Activated T-helper 1 cell treated with anti-CD3 and anti-CD28 coated beads, Interleukin-12 subunit alpha, Interleukin-12 subunit beta, Interleukin-2, Interleukin-4 antibody, amounts not matched to agents 30 ng/mL and 10 ng/mL and 1 ng/mL, durations not matched to agents 14 hours and 24 hours and 36 hours (primary cell): Measurements from ENCODE around the gene PNPT1. TPM values are rescaled to one million over a fixed set of nuclear protein-coding genes. Genes with fewer than 3 reads are reported as not detected.

ENCODE experiments used
- DNase-seq: peaks from one replicate; pipeline ENCODE4 v3.0.0; 2021; ENCODE audit warnings: low spot score
- H3K27ac Mint-ChIP-seq: one replicate; pipeline ENCODE4 v1.8.0; 2021; ENCODE audit warnings: mild to moderate bottlenecking, mixed read lengths
- H3K27me3 Mint-ChIP-seq: one replicate; pipeline ENCODE4 v1.8.0; 2022; ENCODE audit warnings: mild to moderate bottlenecking, moderate library complexity, mixed read lengths; ENCODE audit not compliant: insufficient read depth
- H3K36me3 Mint-ChIP-seq: one replicate; pipeline ENCODE4 v1.8.0; 2021; ENCODE audit warnings: low read depth, mixed read lengths
- H3K4me1 Mint-ChIP-seq: one replicate; pipeline ENCODE4 v1.8.0; 2021; ENCODE audit warnings: low read depth, mixed read lengths
- H3K4me3 Mint-ChIP-seq: one replicate; pipeline ENCODE4 v1.8.0; 2021; ENCODE audit warnings: mild to moderate bottlenecking, moderate library complexity, mixed read lengths
- H3K9me3 Mint-ChIP-seq: one replicate; pipeline ENCODE4 v1.8.0; 2021; ENCODE audit warnings: mixed read lengths
- intact Hi-C: fragments of 100-400 bp; cut with micrococcal nuclease; formaldehyde crosslinking; loops from one replicate; pipeline ENCODE4 v1.15.1; 2024
- total RNA-seq: library from RNA; stranded (reverse); gene quantifications from 2 replicates; pipeline ENCODE4 v1.2.3, GENCODE V29; 2022

The PNPT1 gene
- total RNA-seq, 1 donor from 2014 or later, result 65.1 TPM

- Mint-ChIP-seq H3K9me3 (no peaks in the 10 kb centered on the region), H3K4me1 (peaks cover 6% of the 10 kb centered on the region), H3K27me3 (no peaks in the 10 kb centered on the region), H3K36me3 (peaks cover 14% of the 10 kb centered on the region), H3K4me3 (no peak overlapping the region), H3K27ac (no peak overlapping the region)
- no peak for DNase-seq
- intact Hi-C loops, result no loop called here
Measured at GRCh38 chr2:55628931-55629330, 64.7 kb downstream of the PNPT1 start.

GRCh38 chr2:55627915-55628314, 65.7 kb downstream of the PNPT1 start:
- Mint-ChIP-seq H3K4me1 (peaks cover 16% of the 10 kb centered on the region), H3K36me3 (peaks cover 14% of the 10 kb centered on the region), H3K27ac (no peak overlapping the region), H3K9me3 (no peaks in the 10 kb centered on the region), H3K4me3 (no peak overlapping the region), H3K27me3 (no peaks in the 10 kb centered on the region)
- no peak for DNase-seq
- intact Hi-C loops, result no loop called here

- intact Hi-C loops, result no loop called here
- Mint-ChIP-seq H3K36me3 (peaks cover 4% of the 10 kb centered on the region), H3K4me3 (no peak overlapping the region), H3K4me1 (peaks cover 47% of the 10 kb centered on the region), H3K27me3 (no peaks in the 10 kb centered on the region), H3K9me3 (no peaks in the 10 kb centered on the region), H3K27ac (no peak overlapping the region)
- no peak for DNase-seq
Measured at GRCh38 chr2:55621802-55622201, 71.8 kb downstream of the PNPT1 start.

GRCh38 chr2:55620123-55620779, 73.4 kb downstream of the PNPT1 start:
- H3K9me3 Mint-ChIP-seq, result no peaks in the 10 kb centered on the region
- intact Hi-C loops, result no loop called here
- H3K27ac Mint-ChIP-seq, result no peak overlapping the region
- H3K36me3 Mint-ChIP-seq, result peaks cover 12% of the 10 kb centered on the region
- H3K27me3 Mint-ChIP-seq, result no peaks in the 10 kb centered on the region
- H3K4me3 Mint-ChIP-seq, result peak overlapping the region; percentile 21
- H3K4me1 Mint-ChIP-seq, result peaks cover 46% of the 10 kb centered on the region
- DNase-seq, result no peak

GRCh38 chr2:55618275-55619055, 75.2 kb downstream of the PNPT1 start:
- H3K27ac Mint-ChIP-seq, result no peak overlapping the region
- peaks cover 49% of the 10 kb centered on the region for H3K4me1 Mint-ChIP-seq
- intact Hi-C loops, result loop anchor here (5.0 to 10.0 kb wide), 3 partner anchors 336 to 1504 kb away; partner anchors contain the start of gene ACYP2
- peaks cover 18% of the 10 kb centered on the region for H3K36me3 Mint-ChIP-seq
- no peaks in the 10 kb centered on the region for H3K27me3 Mint-ChIP-seq
- no peaks in the 10 kb centered on the region for H3K9me3 Mint-ChIP-seq
- no peak overlapping the region for H3K4me3 Mint-ChIP-seq
- DNase-seq, result peak; percentile 48

GRCh38 chr2:55618025-55618274, 75.7 kb downstream of the PNPT1 start:
- H3K9me3 Mint-ChIP-seq, result no peaks in the 10 kb centered on the region
- peaks cover 44% of the 10 kb centered on the region for H3K4me1 Mint-ChIP-seq
- H3K27ac Mint-ChIP-seq, result no peak overlapping the region
- DNase-seq, result no peak
- H3K27me3 Mint-ChIP-seq, result no peaks in the 10 kb centered on the region
- peaks cover 21% of the 10 kb centered on the region for H3K36me3 Mint-ChIP-seq
- no peak overlapping the region for H3K4me3 Mint-ChIP-seq
- intact Hi-C loops, result loop anchor here (5.0 to 10.0 kb wide), 3 partner anchors 336 to 1503 kb away; partner anchors contain the start of gene ACYP2

GRCh38 chr2:55617175-55618024, 76.2 kb downstream of the PNPT1 start, which contains the start of gene PPP4R3B:
PPP4R3B (minus strand) TSS chr2:55617622; CDS start chr2:55617285, 337 bp downstream.
- no peak within 1 kb of the TSS for H3K4me3 Mint-ChIP-seq
- peaks cover 22% of the 10 kb centered on the region for H3K36me3 Mint-ChIP-seq
- no peaks in the 10 kb centered on the region for H3K27me3 Mint-ChIP-seq
- H3K4me1 Mint-ChIP-seq, result peaks cover 38% of the 10 kb centered on the region
- H3K27ac Mint-ChIP-seq, result no peak within 1 kb of the TSS
- H3K9me3 Mint-ChIP-seq, result no peaks in the 10 kb centered on the region
- peak; percentile 99 for DNase-seq
- intact Hi-C loops, result loop anchor here (1.0 to 10.0 kb wide), 14 partner anchors 26 to 1850 kb away; partner anchors contain the start of genes ACYP2, CCDC88A, CFAP36 and CHAC2

GRCh38 chr2:55616551-55617174, 77.0 kb downstream of the PNPT1 start:
- H3K27me3 Mint-ChIP-seq, result no peaks in the 10 kb centered on the region
- no peak overlapping the region for H3K4me3 Mint-ChIP-seq
- no peak overlapping the region for H3K27ac Mint-ChIP-seq
- DNase-seq, result peak; percentile 22
- peaks cover 22% of the 10 kb centered on the region for H3K36me3 Mint-ChIP-seq
- no peaks in the 10 kb centered on the region for H3K9me3 Mint-ChIP-seq
- intact Hi-C loops, result loop anchor here (1.0 to 10.0 kb wide), 14 partner anchors 25 to 1849 kb away; partner anchors contain the start of genes ACYP2, CCDC88A, CFAP36 and CHAC2
- H3K4me1 Mint-ChIP-seq, result peaks cover 36% of the 10 kb centered on the region

- intact Hi-C loops, result loop anchor here (10.0 kb wide), 2 partner anchors 1037 to 1497 kb away; partner anchors contain the start of gene ACYP2
- H3K4me1 Mint-ChIP-seq, result peaks cover 29% of the 10 kb centered on the region
- H3K4me3 Mint-ChIP-seq, result no peak overlapping the region
- H3K27ac Mint-ChIP-seq, result no peak overlapping the region
- no peak for DNase-seq
- H3K36me3 Mint-ChIP-seq, result peaks cover 34% of the 10 kb centered on the region
- H3K27me3 Mint-ChIP-seq, result no peaks in the 10 kb centered on the region
- no peaks in the 10 kb centered on the region for H3K9me3 Mint-ChIP-seq
Measured at GRCh38 chr2:55611997-55612396, 81.6 kb downstream of the PNPT1 start.

- Mint-ChIP-seq H3K27ac (no peak overlapping the region), H3K9me3 (no peaks in the 10 kb centered on the region), H3K4me3 (no peak overlapping the region), H3K27me3 (no peaks in the 10 kb centered on the region), H3K4me1 (peaks cover 32% of the 10 kb centered on the region), H3K36me3 (peaks cover 30% of the 10 kb centered on the region)
- intact Hi-C loops, result loop anchor here (10.0 kb wide), 2 partner anchors 1036 to 1496 kb away; partner anchors contain the start of gene ACYP2
- DNase-seq, result no peak
Measured at GRCh38 chr2:55610954-55611743, 82.5 kb downstream of the PNPT1 start.

- Mint-ChIP-seq H3K4me1 (peaks cover 30% of the 10 kb centered on the region), H3K27ac (peak overlapping the region; percentile 21), H3K9me3 (no peaks in the 10 kb centered on the region), H3K4me3 (no peak overlapping the region), H3K36me3 (peaks cover 31% of the 10 kb centered on the region), H3K27me3 (no peaks in the 10 kb centered on the region)
- no peak for DNase-seq
- intact Hi-C loops, result loop anchor here (10.0 kb wide), 2 partner anchors 1035 to 1495 kb away; partner anchors contain the start of gene ACYP2
Measured at GRCh38 chr2:55609938-55610578, 83.6 kb downstream of the PNPT1 start.
